Testis (tissue), 2 donors: ENCODE data around the gene NGB.

ENCODE experiments used
- POLR2A ChIP-seq: fragments of 450-650 bp; IDR thresholded peaks from one replicate; pipeline ENCODE4 v1.6.1; 2017; ENCODE audit warnings: antibody characterized with exemption, mild to moderate bottlenecking, moderate library complexity
- TF ChIP-seq, protein P1 (sequence below), 3 experiments: fragments of 450-650 bp in 2 of 3; fragments of 200-600 bp in 1 of 3; sonication (generic) in 1 of 3; IDR thresholded peaks; one replicate each; pipeline ENCODE4 v1.5.1; 2016 to 2019; ENCODE audit warnings: antibody characterized with exemption in 3 of 3, mild to moderate bottlenecking in 2 of 3, moderate library complexity in 1 of 3

DNA sequence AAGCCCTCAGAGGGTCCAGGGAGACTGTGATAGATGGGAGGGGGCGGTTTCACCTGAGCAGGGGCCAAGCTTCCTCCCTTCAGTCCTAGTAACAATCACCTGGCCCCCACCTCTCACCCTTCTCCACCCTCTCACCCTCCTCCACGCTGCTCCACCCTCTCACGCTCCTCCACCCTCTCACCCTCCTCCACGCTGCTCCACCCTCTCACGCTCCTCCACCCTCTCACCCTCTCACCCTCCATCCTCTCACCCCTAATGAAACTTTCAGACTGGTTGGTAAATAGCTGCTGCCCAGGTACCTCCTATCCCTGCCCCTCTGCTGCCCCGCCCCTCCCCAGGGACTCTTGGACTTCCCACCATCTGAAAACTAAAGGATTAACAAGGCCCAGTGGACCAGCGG, 34.2 kb downstream of the NGB start:
- TF ChIP-seq, protein P1, sequence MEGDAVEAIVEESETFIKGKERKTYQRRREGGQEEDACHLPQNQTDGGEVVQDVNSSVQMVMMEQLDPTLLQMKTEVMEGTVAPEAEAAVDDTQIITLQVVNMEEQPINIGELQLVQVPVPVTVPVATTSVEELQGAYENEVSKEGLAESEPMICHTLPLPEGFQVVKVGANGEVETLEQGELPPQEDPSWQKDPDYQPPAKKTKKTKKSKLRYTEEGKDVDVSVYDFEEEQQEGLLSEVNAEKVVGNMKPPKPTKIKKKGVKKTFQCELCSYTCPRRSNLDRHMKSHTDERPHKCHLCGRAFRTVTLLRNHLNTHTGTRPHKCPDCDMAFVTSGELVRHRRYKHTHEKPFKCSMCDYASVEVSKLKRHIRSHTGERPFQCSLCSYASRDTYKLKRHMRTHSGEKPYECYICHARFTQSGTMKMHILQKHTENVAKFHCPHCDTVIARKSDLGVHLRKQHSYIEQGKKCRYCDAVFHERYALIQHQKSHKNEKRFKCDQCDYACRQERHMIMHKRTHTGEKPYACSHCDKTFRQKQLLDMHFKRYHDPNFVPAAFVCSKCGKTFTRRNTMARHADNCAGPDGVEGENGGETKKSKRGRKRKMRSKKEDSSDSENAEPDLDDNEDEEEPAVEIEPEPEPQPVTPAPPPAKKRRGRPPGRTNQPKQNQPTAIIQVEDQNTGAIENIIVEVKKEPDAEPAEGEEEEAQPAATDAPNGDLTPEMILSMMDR (IDR thresholded peaks at IDR 0.05) = no peak
- TF ChIP-seq POLR2A = no peak
